Esophagus muscularis mucosa (tissue), 4 donors: ENCODE measurements around the gene RPL31. TPM values are rescaled to one million over a fixed set of nuclear protein-coding genes. Genes with fewer than 3 reads are reported as not detected.

Experiments
- DNase-seq: peaks from one replicate; pipeline ENCODE4 v3.0.0-alpha.2; 2017; ENCODE audit errors: extremely low spot score
- H3K27ac ChIP-seq, 4 donors: fragments of 200-600 bp; sonication (generic); replicated peaks in 1 of 4; 1 replicate in 3 of 4; 2 replicates in 1 of 4; pipeline ENCODE4 v1.5.1; 2016 to 2019; ENCODE audit warnings: mild to moderate bottlenecking in 1 of 4
- H3K27me3 ChIP-seq, 4 donors: fragments of 200-600 bp; sonication (generic); one replicate each; pipeline versions ENCODE4 v1.5.1 to v1.6.0; 2016 to 2019
- H3K36me3 ChIP-seq, 4 donors: fragments of 200-600 bp; sonication (generic); one replicate each; pipeline ENCODE4 v1.5.1; 2016 to 2019
- H3K4me1 ChIP-seq, 4 donors: fragments of 200-600 bp; sonication (generic); one replicate each; pipeline ENCODE4 v1.5.1; 2016 to 2019
- H3K4me3 ChIP-seq, 4 donors: fragments of 200-600 bp; sonication (generic); 1 replicate in 2 of 4; 2 replicates in 2 of 4; pipeline ENCODE4 v1.5.1; 2016 to 2019; ENCODE audit warnings: mild to moderate bottlenecking in 4 of 4, moderate library complexity in 1 of 4
- H3K9me3 ChIP-seq, 4 donors: fragments of 200-600 bp; sonication (generic); 1 replicate in 3 of 4; 2 replicates in 1 of 4; pipeline ENCODE4 v1.5.1; 2016 to 2019
- EP300 ChIP-seq: sonication (generic); formaldehyde crosslinking; IDR thresholded peaks from one replicate; pipeline ENCODE4 v1.6.1; 2017; ENCODE audit warnings: antibody characterized with exemption
- POLR2A ChIP-seq: fragments of 450-650 bp; IDR thresholded peaks from one replicate; pipeline ENCODE4 v1.6.1; 2017; ENCODE audit warnings: antibody characterized with exemption, moderate library complexity, mild to moderate bottlenecking, low read depth
- POLR2AphosphoS5 ChIP-seq, 2 donors: sonication (generic); formaldehyde crosslinking; IDR thresholded peaks; one replicate each; pipeline ENCODE4 v1.6.1; 2017; ENCODE audit warnings: antibody characterized with exemption in 2 of 2
- whole genome bisulfite sequencing: methylation state at CpG from one replicate; pipeline ENCODE4 v1.1.5; 2018; 5-methylcytosine and 5-hydroxymethylcytosine counted together
- intact Hi-C: fragments of 100-400 bp; cut with DNase I; formaldehyde crosslinking; loops from one replicate; pipeline ENCODE4 v1.15.1; 2023
- total RNA-seq, 4 donors: library from RNA; depleted of rRNA; stranded (reverse); fragments of >200 nt; gene quantifications; one replicate each; pipeline versions ENCODE4 v1.1.0 to v1.2.1, GENCODE V29; 2016
- TF ChIP-seq, protein P1 (sequence below), 3 experiments: fragments of 200-600 bp in 2 of 3; fragments of 450-650 bp in 1 of 3; sonication (generic) in 2 of 3; IDR thresholded peaks; one replicate each; pipeline ENCODE4 v1.5.1; 2017 to 2019; ENCODE audit warnings: antibody characterized with exemption in 3 of 3, mild to moderate bottlenecking in 2 of 3, moderate library complexity in 1 of 3

RPL31 gene
- total RNA-seq, 4 donors from 2014 or later, result 645 to 2,101 (median 1,206) TPM

DNA sequence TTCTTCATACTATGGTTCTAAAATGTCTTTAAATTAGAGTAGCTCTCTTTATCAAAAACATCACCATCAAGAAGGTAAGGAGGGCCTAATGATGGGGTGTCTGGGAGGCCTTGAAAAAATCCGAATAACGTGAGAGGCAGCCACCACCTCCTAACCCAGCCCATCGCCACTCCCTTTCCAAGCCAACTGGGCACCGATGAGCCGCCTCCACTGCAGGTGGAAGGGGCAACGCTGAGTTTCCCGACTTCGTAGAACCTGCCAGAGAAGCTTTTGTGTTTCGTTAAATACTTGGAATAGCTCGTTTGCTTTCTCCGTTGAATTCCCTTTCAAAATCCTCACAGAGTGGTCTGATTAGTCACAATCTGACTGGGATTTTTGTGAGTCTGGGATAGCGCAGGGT is 22.0 kb upstream of the RPL31 start:
- WGBS, result 92% methylated on average over 12 of the region's 12 CpGs
- Histone ChIP-seq H3K9me3 (no peaks in the 10 kb centered on the region), H3K27me3 (no peaks in the 10 kb centered on the region), H3K27ac (peak overlapping the region in 3 of 4 donors; percentile 0 to 83 (median 78)), H3K4me1 (peaks cover 3 to 30% (median 10%) of the 10 kb centered on the region in 4 donors), H3K36me3 (peaks cover 7 to 78% (median 46%) of the 10 kb centered on the region in 4 donors), H3K4me3 (no peak overlapping the region)
- no peak for DNase-seq
- intact Hi-C loops, result no loop called here
- TF ChIP-seq POLR2AphosphoS5 (IDR thresholded peaks at IDR 0.05) (no peak), EP300 (no peak), POLR2A (no peak)
- TF ChIP-seq, protein P1, sequence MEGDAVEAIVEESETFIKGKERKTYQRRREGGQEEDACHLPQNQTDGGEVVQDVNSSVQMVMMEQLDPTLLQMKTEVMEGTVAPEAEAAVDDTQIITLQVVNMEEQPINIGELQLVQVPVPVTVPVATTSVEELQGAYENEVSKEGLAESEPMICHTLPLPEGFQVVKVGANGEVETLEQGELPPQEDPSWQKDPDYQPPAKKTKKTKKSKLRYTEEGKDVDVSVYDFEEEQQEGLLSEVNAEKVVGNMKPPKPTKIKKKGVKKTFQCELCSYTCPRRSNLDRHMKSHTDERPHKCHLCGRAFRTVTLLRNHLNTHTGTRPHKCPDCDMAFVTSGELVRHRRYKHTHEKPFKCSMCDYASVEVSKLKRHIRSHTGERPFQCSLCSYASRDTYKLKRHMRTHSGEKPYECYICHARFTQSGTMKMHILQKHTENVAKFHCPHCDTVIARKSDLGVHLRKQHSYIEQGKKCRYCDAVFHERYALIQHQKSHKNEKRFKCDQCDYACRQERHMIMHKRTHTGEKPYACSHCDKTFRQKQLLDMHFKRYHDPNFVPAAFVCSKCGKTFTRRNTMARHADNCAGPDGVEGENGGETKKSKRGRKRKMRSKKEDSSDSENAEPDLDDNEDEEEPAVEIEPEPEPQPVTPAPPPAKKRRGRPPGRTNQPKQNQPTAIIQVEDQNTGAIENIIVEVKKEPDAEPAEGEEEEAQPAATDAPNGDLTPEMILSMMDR (IDR thresholded peaks at IDR 0.05), result no peak

DNA sequence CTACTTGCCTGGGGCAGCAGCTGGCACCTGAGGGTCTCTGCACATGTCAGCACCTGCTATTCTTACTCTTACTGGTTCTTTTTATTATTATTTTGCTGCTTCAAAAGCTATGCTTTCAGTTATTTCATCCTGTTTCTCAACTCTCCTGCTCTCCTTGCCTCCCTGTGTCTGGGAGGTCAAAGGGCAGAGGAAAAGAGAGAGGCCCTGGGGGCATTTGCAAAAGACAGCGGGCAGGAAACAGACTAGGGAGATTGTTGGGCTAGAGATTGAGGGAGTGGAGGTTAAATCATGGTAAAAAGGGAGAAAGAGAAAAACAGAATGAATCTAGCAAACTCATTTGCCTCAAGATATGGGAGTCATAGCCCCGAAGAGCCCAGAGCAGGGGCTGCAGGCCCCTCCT is 21.1 kb upstream of the RPL31 start:
- 83% methylated on average over 2 of the region's 2 CpGs for WGBS

DNA sequence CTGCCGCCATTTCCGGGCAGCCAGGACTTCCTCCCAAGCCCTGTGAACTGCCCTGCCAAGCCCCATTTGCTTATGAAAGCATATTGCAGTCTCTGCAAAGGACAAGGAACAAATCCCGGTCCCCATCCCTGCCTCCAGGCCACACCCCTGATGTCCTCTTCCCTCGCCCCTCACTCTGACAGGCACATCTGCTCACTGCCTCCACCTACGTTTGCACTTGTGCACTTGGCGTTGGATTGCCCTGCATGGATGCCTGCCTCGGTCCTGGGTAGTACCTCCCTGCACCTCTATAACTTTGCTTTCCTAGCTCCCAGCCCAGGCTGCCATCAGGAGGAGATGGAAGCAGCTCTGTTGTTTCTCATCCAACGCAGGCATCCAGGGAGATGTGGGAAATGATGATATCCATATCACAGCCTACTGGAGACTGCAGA is 19.6 kb upstream of the RPL31 start:
- 79% methylated on average over 6 of the region's 8 CpGs for WGBS
- H3K27ac ChIP-seq, result no peak overlapping the region
- no peak overlapping the region for H3K4me3 ChIP-seq
- intact Hi-C loops, result no loop called here
- no peaks in the 10 kb centered on the region for H3K27me3 ChIP-seq
- no peaks in the 10 kb centered on the region for H3K9me3 ChIP-seq
- no peak for TF ChIP-seq POLR2AphosphoS5 (IDR thresholded peaks at IDR 0.05)
- TF ChIP-seq, protein P1 (IDR thresholded peaks at IDR 0.05), result no peak
- no peak for TF ChIP-seq POLR2A
- no peak for TF ChIP-seq EP300
- DNase-seq, result no peak
- H3K4me1 ChIP-seq, result peaks cover 3 to 30% (median 10%) of the 10 kb centered on the region in 4 donors
- peaks cover 7 to 69% (median 24%) of the 10 kb centered on the region in 4 donors for H3K36me3 ChIP-seq

More for the DNA sequence above, 21.1 kb upstream of the RPL31 start:
- Histone ChIP-seq H3K27ac (peak overlapping the region in 2 of 4 donors; percentile 0 to 83), H3K36me3 (peaks cover 7 to 73% (median 37%) of the 10 kb centered on the region in 4 donors), H3K4me3 (no peak overlapping the region), H3K27me3 (no peaks in the 10 kb centered on the region), H3K4me1 (peaks cover 3 to 30% (median 10%) of the 10 kb centered on the region in 4 donors), H3K9me3 (no peaks in the 10 kb centered on the region)
- intact Hi-C loops, result no loop called here
- TF ChIP-seq, protein P1 (IDR thresholded peaks at IDR 0.05), result no peak
- TF ChIP-seq POLR2AphosphoS5 (IDR thresholded peaks at IDR 0.05), result no peak
- TF ChIP-seq POLR2A, result no peak
- TF ChIP-seq EP300, result no peak
- DNase-seq, result no peak

DNA sequence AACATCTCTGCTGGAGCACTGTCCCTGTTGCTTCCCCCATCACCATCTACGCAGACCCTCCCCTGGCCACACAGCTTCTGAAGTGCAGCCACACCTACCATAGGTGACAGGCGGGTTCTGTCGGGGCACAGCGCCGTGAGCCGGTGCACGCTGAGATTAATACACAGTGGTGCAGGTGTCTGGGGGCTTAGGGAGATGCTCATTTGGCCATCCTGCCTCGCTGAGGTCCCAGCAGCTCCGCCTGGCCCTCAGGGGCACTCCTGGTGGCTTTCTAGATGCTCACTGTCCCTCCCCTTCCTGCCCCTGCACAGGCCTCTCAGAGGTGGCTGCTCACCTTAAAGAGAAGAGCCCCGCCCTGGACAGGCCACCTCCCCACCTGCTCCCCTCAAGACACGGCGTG is 18.9 kb upstream of the RPL31 start:
- TF ChIP-seq POLR2A, result no peak
- TF ChIP-seq EP300, result no peak
- TF ChIP-seq POLR2AphosphoS5 (IDR thresholded peaks at IDR 0.05), result no peak
- TF ChIP-seq, protein P1 (IDR thresholded peaks at IDR 0.05), result no peak

More for the DNA sequence above, 18.9 kb upstream of the RPL31 start:
- peak overlapping the region in 2 of 4 donors; percentile 19 to 27 for H3K27ac ChIP-seq
- no peak for DNase-seq
- H3K4me3 ChIP-seq, result no peak overlapping the region
- H3K4me1 ChIP-seq, result peaks cover 3 to 25% (median 6%) of the 10 kb centered on the region in 4 donors
- H3K27me3 ChIP-seq, result no peaks in the 10 kb centered on the region
- intact Hi-C loops, result no loop called here
- peaks cover 11 to 72% (median 28%) of the 10 kb centered on the region in 4 donors for H3K36me3 ChIP-seq
- H3K9me3 ChIP-seq, result no peaks in the 10 kb centered on the region
- WGBS, result 74% methylated on average over 3 of the region's 12 CpGs
